Hepatocyte (in vitro differentiated cells): ENCODE measurements around the gene WASHC2C.
"Not testable (repeated sequence)": the region's sequence is repeated elsewhere in the genome, so short reads cannot be mapped to it uniquely, and the experiment has no call there.

Source experiments
- CTCF ChIP-seq: fragments of 200-600 bp; sonication (generic); IDR thresholded peaks from 2 replicates; pipeline ENCODE4 v1.5.1; 2016; ENCODE audit warnings: antibody characterized with exemption, mild to moderate bottlenecking; ENCODE audit not compliant: poor library complexity
- EZH2 ChIP-seq: fragments of 200-600 bp; sonication (generic); IDR thresholded peaks from 2 replicates; pipeline ENCODE4 v1.6.1; 2016; ENCODE audit warnings: antibody characterized with exemption, mild to moderate bottlenecking, borderline replicate concordance

- not testable (repeated sequence) for TF ChIP-seq CTCF, EZH2
Measured at GRCh38 chr10:45753979-45754495, 27.0 kb downstream of the WASHC2C start.
